NB4 (cell line): ENCODE results near the gene BAZ2A.

Experiments used
- DNase-seq: peaks from one replicate; pipeline ENCODE4 v3.0.0; 2010; ENCODE audit warnings: low read depth
- H3K4me3 ChIP-seq: one replicate; pipeline ENCODE4 v1.5.1; 2011; ENCODE audit warnings: mild to moderate bottlenecking, low read depth, low read length, moderate library complexity
- MYC ChIP-seq: IDR thresholded peaks from 2 replicates; pipeline ENCODE4 v1.6.1; 2011; ENCODE audit warnings: low read depth, low read length
- POLR2A ChIP-seq: IDR thresholded peaks from 2 replicates; pipeline ENCODE4 v1.6.1; 2011; ENCODE audit warnings: mild to moderate bottlenecking; ENCODE audit not compliant: insufficient read length; ENCODE audit errors: extremely low read depth
- TF ChIP-seq, protein P1 (sequence below): IDR thresholded peaks from one replicate; pipeline ENCODE4 v1.5.1; 2012; ENCODE audit warnings: low read depth, low read length
- TF ChIP-seq, protein P2 (sequence below): IDR thresholded peaks from 2 replicates; pipeline ENCODE4 v1.6.1; 2011; ENCODE audit warnings: low read depth, low read length

BAZ2A gene

DNA sequence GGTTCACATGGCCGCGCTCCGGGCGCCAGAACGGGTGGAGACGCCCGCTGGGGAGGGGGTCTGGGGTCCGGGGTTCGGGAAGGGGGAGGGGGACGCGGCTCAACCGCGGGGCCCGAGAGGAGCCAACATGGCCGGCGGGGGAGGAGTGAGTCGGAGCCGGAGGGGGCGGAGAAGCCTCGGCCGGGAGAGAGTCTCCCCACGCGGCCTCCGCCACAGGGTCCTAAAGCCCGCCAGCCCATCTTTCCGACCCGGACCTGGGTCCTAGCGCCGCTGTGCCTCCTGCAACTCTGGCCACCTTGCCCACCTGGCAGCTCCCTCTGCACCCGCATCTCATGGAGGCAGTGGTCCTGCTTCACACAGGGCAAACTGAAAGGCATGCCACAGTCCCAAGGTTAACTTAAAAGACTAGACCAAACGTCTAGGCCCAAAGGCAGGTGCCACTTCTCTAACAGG lies at the start of gene BAZ2A:
Gene BAZ2A (minus strand): TSS at position 147 of the 453 bp plus-strand sequence. CDS start 12,796 bp downstream, outside the sequence.
- peak; percentile 89 for TF ChIP-seq MYC
- TF ChIP-seq, protein P1, sequence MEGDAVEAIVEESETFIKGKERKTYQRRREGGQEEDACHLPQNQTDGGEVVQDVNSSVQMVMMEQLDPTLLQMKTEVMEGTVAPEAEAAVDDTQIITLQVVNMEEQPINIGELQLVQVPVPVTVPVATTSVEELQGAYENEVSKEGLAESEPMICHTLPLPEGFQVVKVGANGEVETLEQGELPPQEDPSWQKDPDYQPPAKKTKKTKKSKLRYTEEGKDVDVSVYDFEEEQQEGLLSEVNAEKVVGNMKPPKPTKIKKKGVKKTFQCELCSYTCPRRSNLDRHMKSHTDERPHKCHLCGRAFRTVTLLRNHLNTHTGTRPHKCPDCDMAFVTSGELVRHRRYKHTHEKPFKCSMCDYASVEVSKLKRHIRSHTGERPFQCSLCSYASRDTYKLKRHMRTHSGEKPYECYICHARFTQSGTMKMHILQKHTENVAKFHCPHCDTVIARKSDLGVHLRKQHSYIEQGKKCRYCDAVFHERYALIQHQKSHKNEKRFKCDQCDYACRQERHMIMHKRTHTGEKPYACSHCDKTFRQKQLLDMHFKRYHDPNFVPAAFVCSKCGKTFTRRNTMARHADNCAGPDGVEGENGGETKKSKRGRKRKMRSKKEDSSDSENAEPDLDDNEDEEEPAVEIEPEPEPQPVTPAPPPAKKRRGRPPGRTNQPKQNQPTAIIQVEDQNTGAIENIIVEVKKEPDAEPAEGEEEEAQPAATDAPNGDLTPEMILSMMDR: no peak
- TF ChIP-seq, protein P2, sequence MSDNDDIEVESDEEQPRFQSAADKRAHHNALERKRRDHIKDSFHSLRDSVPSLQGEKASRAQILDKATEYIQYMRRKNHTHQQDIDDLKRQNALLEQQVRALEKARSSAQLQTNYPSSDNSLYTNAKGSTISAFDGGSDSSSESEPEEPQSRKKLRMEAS: peak; percentile 85
- peak; percentile 34 for TF ChIP-seq POLR2A
- peak within 1 kb of the TSS; percentile 91 for H3K4me3 ChIP-seq
- peak; percentile 92 for DNase-seq

DNA sequence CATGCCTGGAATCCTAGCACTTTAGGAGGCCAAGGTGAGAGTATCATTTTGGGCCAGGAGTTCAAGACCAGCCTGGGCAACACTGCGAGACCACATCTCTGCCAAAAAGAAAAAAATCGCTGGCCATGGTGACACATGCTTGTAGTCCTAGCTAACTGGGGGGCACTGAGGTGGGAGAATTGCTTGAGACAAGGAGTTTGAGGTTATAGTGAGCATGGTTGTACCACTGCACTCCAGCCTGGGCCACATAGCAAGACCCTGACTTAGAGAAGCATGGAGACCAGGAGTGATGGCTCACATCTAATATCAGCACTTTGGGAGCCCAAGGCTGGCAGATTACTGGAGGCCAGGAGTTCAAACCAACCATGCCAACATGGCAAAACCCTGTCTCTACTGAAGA lies 48.7 kb upstream of the BAZ2A start:
- no peak for DNase-seq
- no peak for TF ChIP-seq MYC
- TF ChIP-seq, protein P1: no peak
- TF ChIP-seq, protein P2: no peak
- TF ChIP-seq POLR2A: no peak
- no peak overlapping the region for H3K4me3 ChIP-seq

DNA sequence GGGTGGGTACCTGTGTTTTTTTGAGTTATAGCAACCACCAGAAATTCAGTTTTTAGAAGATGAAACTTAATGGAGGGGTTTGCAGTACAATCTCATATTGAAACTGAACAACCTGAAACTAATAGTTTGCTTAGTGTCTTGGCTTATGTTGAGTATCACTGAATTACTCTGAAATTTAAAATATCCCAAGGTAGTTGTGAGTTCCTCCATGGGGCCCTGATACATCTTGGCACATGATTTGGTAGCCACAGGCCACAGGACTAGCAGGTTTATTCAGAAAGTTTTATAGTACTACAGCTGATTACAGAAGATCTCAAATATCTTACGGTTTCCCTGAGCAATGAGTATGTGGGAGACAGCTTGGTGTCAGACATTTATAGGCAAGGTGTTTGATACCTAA lies 47.6 kb upstream of the BAZ2A start:
- TF ChIP-seq MYC: no peak
- TF ChIP-seq, protein P2: no peak
- TF ChIP-seq, protein P1: no peak
- no peak for TF ChIP-seq POLR2A
- no peak overlapping the region for H3K4me3 ChIP-seq
- no peak for DNase-seq

DNA sequence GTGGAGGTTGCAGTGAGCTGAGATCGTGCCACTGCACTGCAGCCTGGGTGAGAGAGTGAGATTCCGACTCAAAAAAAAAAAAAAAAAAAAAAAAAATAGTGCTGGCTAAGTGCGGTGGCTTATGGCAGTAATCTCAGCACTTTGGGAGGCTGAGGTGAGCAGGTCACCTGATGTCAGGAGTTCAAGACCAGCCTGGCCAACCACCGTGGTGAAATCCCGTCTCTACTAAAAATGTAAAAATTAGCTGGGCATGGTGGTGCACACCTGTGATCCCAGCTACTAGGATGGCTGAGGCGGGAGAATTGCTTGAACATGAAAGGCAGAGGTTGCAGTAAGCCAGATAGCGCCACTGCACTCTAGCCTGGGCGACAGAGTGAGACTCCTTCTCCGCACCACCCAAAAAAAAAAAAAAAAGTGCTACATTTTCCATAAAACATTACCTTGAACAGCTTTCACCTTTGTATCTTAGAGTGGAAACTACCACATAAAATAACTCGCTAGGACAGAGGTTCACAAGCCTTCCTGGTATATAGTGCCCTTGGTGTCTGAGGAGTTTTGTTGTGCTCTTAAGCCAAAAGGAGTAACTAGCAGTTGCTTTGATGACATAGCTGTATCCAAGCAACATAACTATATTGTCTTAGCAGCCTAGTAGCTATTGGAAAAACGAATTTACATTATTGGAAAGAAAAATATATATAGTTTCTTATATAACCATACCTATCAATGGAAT lies 46.9 kb upstream of the BAZ2A start:
- DNase-seq: no peak
- no peak overlapping the region for H3K4me3 ChIP-seq
- TF ChIP-seq, protein P1: no peak
- TF ChIP-seq POLR2A (no peak), MYC (no peak)
- TF ChIP-seq, protein P2: no peak

DNA sequence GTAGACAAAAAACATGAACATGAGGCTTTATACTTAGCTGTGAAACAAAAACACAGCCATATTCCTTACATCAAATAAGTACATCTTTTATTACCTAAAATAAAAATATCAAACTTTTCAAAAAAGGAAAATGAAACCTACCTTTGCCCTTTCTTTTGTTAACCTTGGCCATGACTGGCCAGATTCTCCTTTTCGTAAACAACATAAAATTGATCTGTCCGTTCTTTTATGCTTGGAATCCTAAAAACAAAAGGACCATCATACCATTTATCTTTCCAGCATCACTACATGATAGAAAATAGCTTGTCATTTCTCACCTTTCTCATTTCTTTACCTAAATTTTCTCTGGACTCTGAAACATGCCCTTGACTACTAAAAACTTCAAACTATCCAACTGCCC lies 41.5 kb upstream of the BAZ2A start:
- no peak overlapping the region for H3K4me3 ChIP-seq
- DNase-seq: no peak

More for the DNA sequence above, 41.5 kb upstream of the BAZ2A start:
- TF ChIP-seq POLR2A: no peak
- TF ChIP-seq, protein P2: no peak
- no peak for TF ChIP-seq MYC
- TF ChIP-seq, protein P1: no peak
